HEK293 (cell line): ENCODE data around the gene NAGA.

Source experiments
- CTCF ChIP-seq: fragments of 450-650 bp; formaldehyde crosslinking; IDR thresholded peaks from 2 replicates; pipeline ENCODE4 v1.5.1; 2016; ENCODE audit warnings: missing biosample characterization, missing genetic modification characterization
- HIC1 ChIP-seq: fragments of 450-650 bp; formaldehyde crosslinking; IDR thresholded peaks from 2 replicates; pipeline ENCODE4 v1.5.1; 2016; ENCODE audit warnings: missing biosample characterization, missing genetic modification characterization
- KLF10 ChIP-seq: fragments of 450-650 bp; IDR thresholded peaks from 2 replicates; pipeline ENCODE4 v1.5.1; 2018; ENCODE audit warnings: missing biosample characterization, mild to moderate bottlenecking, missing genetic modification characterization
- KLF17 ChIP-seq: fragments of 450-650 bp; formaldehyde crosslinking; IDR thresholded peaks from 2 replicates; pipeline ENCODE4 v1.5.1; 2016; ENCODE audit warnings: missing biosample characterization, missing genetic modification characterization
- PBX3 ChIP-seq: sonication (generic); formaldehyde crosslinking; IDR thresholded peaks from 2 replicates; pipeline ENCODE4 v1.8.1; 2022; ENCODE audit warnings: mild to moderate bottlenecking, moderate library complexity, missing genetic modification reagents
- YY1 ChIP-seq: fragments of 450-650 bp; formaldehyde crosslinking; IDR thresholded peaks from 2 replicates; pipeline ENCODE4 v1.5.1; 2018; ENCODE audit warnings: missing biosample characterization, missing genetic modification characterization
- ZBTB8A ChIP-seq: fragments of 450-650 bp; formaldehyde crosslinking; IDR thresholded peaks from 2 replicates; pipeline ENCODE4 v1.5.1; 2016; ENCODE audit warnings: missing biosample characterization, missing genetic modification characterization
- ZNF114 ChIP-seq: fragments of 450-650 bp; formaldehyde crosslinking; IDR thresholded peaks from 2 replicates; pipeline ENCODE4 v1.5.0; 2017; ENCODE audit warnings: missing biosample characterization, missing genetic modification characterization
- ZNF146 ChIP-seq: fragments of 450-650 bp; formaldehyde crosslinking; IDR thresholded peaks from 2 replicates; pipeline ENCODE4 v1.5.1; 2016; ENCODE audit warnings: missing biosample characterization, missing genetic modification characterization
- ZNF510 ChIP-seq: fragments of 450-650 bp; formaldehyde crosslinking; IDR thresholded peaks from 2 replicates; pipeline ENCODE4 v1.5.1; 2018; ENCODE audit warnings: mild to moderate bottlenecking, missing genetic modification characterization, missing biosample characterization; ENCODE audit not compliant: insufficient replicate concordance
- ZNF664 ChIP-seq: fragments of 450-650 bp; formaldehyde crosslinking; IDR thresholded peaks from 2 replicates; pipeline ENCODE4 v1.5.1; 2016; ENCODE audit warnings: missing biosample characterization, missing genetic modification characterization
- ZNF670 ChIP-seq: fragments of 450-650 bp; formaldehyde crosslinking; IDR thresholded peaks from 2 replicates; pipeline ENCODE4 v1.5.1; 2016; ENCODE audit warnings: missing biosample characterization, missing genetic modification characterization, low read depth
- ZNF768 ChIP-seq: fragments of 450-650 bp; formaldehyde crosslinking; IDR thresholded peaks from 2 replicates; pipeline ENCODE4 v1.5.1; 2018; ENCODE audit warnings: missing biosample characterization, mild to moderate bottlenecking, missing genetic modification characterization

- no peak for TF ChIP-seq CTCF (tag by site-specific recombination)
- no peak for TF ChIP-seq ZNF664 (tag by site-specific recombination)
- no peak for TF ChIP-seq ZNF670 (tag by site-specific recombination)
- no peak for TF ChIP-seq ZNF768 (tag by site-specific recombination)
- no peak for TF ChIP-seq ZNF510 (tag by site-specific recombination)
- TF ChIP-seq PBX3 (CRISPR knock-in tag): no peak
- TF ChIP-seq KLF10 (tag by site-specific recombination): no peak
- no peak for TF ChIP-seq ZNF146 (tag by site-specific recombination)
- no peak for TF ChIP-seq ZNF114 (tag by site-specific recombination)
- TF ChIP-seq YY1: no peak
- TF ChIP-seq KLF17 (tag by site-specific recombination): no peak
- TF ChIP-seq ZBTB8A: no peak
- no peak for TF ChIP-seq HIC1 (tag by site-specific recombination)
Measured at GRCh38 chr22:42091455-42091782, 20.8 kb upstream of the NAGA start.
